ENCODE measurements around the gene OR6X1.

DNA sequence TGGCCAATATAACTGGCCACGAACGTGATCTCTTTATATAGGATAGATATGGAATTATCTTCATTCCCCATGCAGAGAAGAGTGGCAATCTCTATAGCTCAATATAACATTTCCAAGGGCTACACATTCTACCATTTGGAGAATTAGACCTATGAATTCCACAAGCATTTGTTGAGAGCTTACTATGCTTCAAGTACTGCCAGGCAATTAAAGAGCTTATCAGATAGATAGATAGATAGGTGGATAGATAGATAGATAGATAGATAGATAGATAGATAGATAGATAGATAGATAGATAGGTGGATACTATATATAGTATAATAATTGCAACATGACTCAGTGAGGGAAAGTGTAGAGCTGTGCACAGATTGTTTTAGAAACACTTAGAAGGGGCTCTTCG, 1.5 kb upstream of the OR6X1 start:
- TF ChIP-seq, protein P1, sequence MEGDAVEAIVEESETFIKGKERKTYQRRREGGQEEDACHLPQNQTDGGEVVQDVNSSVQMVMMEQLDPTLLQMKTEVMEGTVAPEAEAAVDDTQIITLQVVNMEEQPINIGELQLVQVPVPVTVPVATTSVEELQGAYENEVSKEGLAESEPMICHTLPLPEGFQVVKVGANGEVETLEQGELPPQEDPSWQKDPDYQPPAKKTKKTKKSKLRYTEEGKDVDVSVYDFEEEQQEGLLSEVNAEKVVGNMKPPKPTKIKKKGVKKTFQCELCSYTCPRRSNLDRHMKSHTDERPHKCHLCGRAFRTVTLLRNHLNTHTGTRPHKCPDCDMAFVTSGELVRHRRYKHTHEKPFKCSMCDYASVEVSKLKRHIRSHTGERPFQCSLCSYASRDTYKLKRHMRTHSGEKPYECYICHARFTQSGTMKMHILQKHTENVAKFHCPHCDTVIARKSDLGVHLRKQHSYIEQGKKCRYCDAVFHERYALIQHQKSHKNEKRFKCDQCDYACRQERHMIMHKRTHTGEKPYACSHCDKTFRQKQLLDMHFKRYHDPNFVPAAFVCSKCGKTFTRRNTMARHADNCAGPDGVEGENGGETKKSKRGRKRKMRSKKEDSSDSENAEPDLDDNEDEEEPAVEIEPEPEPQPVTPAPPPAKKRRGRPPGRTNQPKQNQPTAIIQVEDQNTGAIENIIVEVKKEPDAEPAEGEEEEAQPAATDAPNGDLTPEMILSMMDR (IDR thresholded peaks at IDR 0.05; ENCODE audit: low read length) = no peak
- TF ChIP-seq EZH2 (IDR thresholded peaks at IDR 0.05; ENCODE audit: borderline replicate concordance, low read length) = no peak

All from OCI-LY1 (cell line).